ENCODE data around the gene DCT.

Gene DCT

DNA sequence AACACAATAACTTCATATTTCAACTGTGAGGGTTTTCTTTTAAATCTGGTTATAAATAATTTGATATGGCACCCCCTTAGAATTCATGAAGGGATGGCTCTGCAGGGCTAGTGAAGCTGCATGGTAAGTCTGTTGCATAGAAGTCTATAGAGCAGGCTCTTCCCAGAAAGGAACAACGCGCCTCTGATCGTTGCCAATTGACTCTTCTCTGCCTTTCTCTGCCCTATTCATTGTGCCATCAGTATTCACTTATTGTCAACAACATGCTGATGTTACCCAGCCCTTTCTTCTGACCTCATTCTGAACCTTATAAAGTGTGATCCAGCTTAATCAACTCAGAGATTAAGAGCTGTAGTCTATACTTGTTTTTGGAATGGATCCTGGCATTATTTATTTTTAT, 16.3 kb upstream of the DCT start:
- Histone ChIP-seq H3K4me1 (ENCODE audit: control insufficient read depth, insufficient read depth, low read length) (0 out of 2 replicates have a peak, but pooled peaks cover 4% of the 10 kb centered on the region), H3K4me3 (ENCODE audit: low read depth, low read length) (no peak overlapping the region), H3K9me3 (ENCODE audit: control insufficient read depth, insufficient read depth, low read length) (no peaks in the 10 kb centered on the region), H3K36me3 (ENCODE audit: control insufficient read depth, insufficient read depth, low read length) (no peaks in the 10 kb centered on the region), H3K9ac (ENCODE audit: low read depth, low read length) (no peak overlapping the region), H3K27me3 (ENCODE audit: control insufficient read depth, insufficient read depth, low read length) (no peaks in the 10 kb centered on the region), H3K27ac (ENCODE audit: low read depth, low read length) (no peak overlapping the region)

DNA sequence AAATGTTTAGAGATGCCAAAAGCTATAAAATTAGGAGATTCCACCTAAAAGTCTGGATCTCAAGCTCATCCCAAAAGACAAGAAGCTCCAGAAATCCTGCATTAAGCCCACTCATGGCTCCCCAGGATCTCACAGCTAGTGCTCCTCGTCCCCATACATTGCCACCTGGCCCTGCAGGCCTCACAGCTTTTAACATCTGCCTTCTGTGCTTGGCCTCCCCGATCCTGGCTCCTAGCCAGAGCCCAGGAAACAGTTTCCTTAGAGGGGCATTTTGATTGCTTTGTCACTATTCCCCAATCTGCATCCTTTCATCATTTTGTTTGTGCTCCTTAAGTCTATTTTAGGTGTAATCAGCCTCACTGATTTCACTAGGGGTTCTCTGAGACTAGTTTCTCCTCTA, 14.5 kb upstream of the DCT start:
- Histone ChIP-seq H3K4me1 (ENCODE audit: control insufficient read depth, insufficient read depth, low read length) (0 out of 2 replicates have a peak, but pooled peaks cover 4% of the 10 kb centered on the region), H3K4me3 (ENCODE audit: low read depth, low read length) (no peak overlapping the region), H3K27ac (ENCODE audit: low read depth, low read length) (no peak overlapping the region), H3K9me3 (ENCODE audit: control insufficient read depth, insufficient read depth, low read length) (no peaks in the 10 kb centered on the region), H3K9ac (ENCODE audit: low read depth, low read length) (no peak overlapping the region), H3K36me3 (ENCODE audit: control insufficient read depth, insufficient read depth, low read length) (no peaks in the 10 kb centered on the region), H3K27me3 (ENCODE audit: control insufficient read depth, insufficient read depth, low read length) (no peaks in the 10 kb centered on the region)

DNA sequence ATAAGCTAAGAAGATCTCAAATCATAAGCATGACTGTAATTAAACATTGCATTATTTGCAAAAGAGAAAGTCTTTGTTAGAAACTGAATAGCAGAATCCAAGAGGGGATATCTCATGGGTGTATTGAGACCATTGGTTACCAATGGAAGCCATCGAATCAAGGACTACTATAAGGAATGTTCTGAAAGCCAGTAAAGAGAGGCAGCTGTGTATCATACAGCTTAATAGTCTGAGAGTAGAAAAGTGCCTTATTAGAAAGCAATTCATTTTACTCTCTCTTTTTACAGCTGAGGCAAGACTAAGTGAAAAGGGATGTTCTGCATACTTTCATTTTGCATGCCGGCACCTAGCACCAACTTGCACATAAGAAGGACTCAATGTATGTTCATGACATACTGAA, 7.6 kb upstream of the DCT start:
- Histone ChIP-seq H3K36me3 (ENCODE audit: control insufficient read depth, insufficient read depth, low read length) (no peaks in the 10 kb centered on the region), H3K4me1 (ENCODE audit: control insufficient read depth, insufficient read depth, low read length) (no peaks in the 10 kb centered on the region), H3K27me3 (ENCODE audit: control insufficient read depth, insufficient read depth, low read length) (no peaks in the 10 kb centered on the region), H3K4me3 (ENCODE audit: low read depth, low read length) (no peak overlapping the region), H3K9me3 (ENCODE audit: control insufficient read depth, insufficient read depth, low read length) (no peaks in the 10 kb centered on the region), H3K27ac (ENCODE audit: low read depth, low read length) (no peak overlapping the region), H3K9ac (ENCODE audit: low read depth, low read length) (no peak overlapping the region)

DNA sequence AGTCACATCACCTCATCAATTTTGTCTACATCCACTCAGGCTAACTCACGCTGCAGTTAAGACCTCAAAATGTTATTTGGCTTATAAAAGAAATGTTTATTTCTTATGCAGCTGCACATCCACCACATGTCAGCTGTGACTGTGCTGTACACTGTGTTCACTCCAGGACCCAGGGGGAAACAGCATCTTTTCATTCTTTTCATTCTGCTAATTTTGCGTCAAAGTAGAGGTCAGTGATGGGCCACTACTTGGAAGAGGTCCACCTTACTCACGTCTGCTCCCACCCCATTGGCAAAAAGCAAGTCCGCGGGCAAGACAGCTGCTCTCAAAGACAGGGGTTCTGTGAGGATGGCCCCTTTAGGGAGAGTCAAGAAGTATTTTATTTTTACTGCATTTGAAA, 4.5 kb upstream of the DCT start:
- Histone ChIP-seq H3K36me3 (ENCODE audit: control insufficient read depth, insufficient read depth, low read length) (no peaks in the 10 kb centered on the region), H3K9ac (ENCODE audit: low read depth, low read length) (no peak overlapping the region), H3K4me1 (ENCODE audit: control insufficient read depth, insufficient read depth, low read length) (no peaks in the 10 kb centered on the region), H3K27me3 (ENCODE audit: control insufficient read depth, insufficient read depth, low read length) (no peaks in the 10 kb centered on the region), H3K9me3 (ENCODE audit: control insufficient read depth, insufficient read depth, low read length) (no peaks in the 10 kb centered on the region), H3K27ac (ENCODE audit: low read depth, low read length) (no peak overlapping the region), H3K4me3 (ENCODE audit: low read depth, low read length) (no peak overlapping the region)

- Histone ChIP-seq H3K27ac (ENCODE audit: low read depth, low read length) (no peak overlapping the region), H3K4me3 (ENCODE audit: low read depth, low read length) (no peak overlapping the region), H3K27me3 (ENCODE audit: control insufficient read depth, insufficient read depth, low read length) (no peaks in the 10 kb centered on the region), H3K4me1 (ENCODE audit: control insufficient read depth, insufficient read depth, low read length) (no peaks in the 10 kb centered on the region), H3K9me3 (ENCODE audit: control insufficient read depth, insufficient read depth, low read length) (no peaks in the 10 kb centered on the region), H3K36me3 (ENCODE audit: control insufficient read depth, insufficient read depth, low read length) (no peaks in the 10 kb centered on the region), H3K9ac (ENCODE audit: low read depth, low read length) (no peak overlapping the region)
These were observed 2.5 kb upstream of the DCT start for GRCh38 chr13:94481941-94482340.

- H3K27ac ChIP-seq (ENCODE audit: low read depth, low read length): peak overlapping the region; percentile 18
- H3K9me3 ChIP-seq (ENCODE audit: control insufficient read depth, insufficient read depth, low read length): no peaks in the 10 kb centered on the region
- H3K9ac ChIP-seq (ENCODE audit: low read depth, low read length): no peak overlapping the region
- H3K4me1 ChIP-seq (ENCODE audit: control insufficient read depth, insufficient read depth, low read length): no peaks in the 10 kb centered on the region
- no peaks in the 10 kb centered on the region for H3K36me3 ChIP-seq (ENCODE audit: control insufficient read depth, insufficient read depth, low read length)
- no peak overlapping the region for H3K4me3 ChIP-seq (ENCODE audit: low read depth, low read length)
- no peaks in the 10 kb centered on the region for H3K27me3 ChIP-seq (ENCODE audit: control insufficient read depth, insufficient read depth, low read length)
These were observed 1.2 kb upstream of the DCT start for GRCh38 chr13:94480672-94481145.

DNA sequence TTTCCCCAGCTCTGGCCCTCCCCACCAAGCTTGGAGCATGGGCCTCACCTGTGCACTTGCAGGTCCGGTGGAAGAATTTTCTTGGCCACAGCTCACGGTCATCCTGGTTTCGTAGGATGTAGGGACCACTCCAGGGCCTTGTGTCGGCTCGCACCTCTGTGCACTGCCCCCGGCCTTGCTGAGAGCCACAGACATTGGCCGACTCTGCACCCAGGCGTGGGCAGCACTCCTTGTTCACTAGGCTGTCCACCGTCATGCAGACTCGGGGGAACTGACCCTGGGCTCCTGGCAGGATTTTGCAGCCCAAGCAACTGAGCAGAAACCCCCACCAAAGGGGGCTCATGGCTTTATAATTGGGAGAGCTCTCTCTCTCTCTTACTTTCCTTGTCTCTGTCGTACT, 569 bp downstream of the DCT start:
- Histone ChIP-seq H3K27me3 (ENCODE audit: control insufficient read depth, insufficient read depth, low read length) (no peaks in the 10 kb centered on the region), H3K27ac (ENCODE audit: low read depth, low read length) (no peak overlapping the region), H3K36me3 (ENCODE audit: control insufficient read depth, insufficient read depth, low read length) (no peaks in the 10 kb centered on the region), H3K4me3 (ENCODE audit: low read depth, low read length) (no peak overlapping the region), H3K9ac (ENCODE audit: low read depth, low read length) (no peak overlapping the region), H3K9me3 (ENCODE audit: control insufficient read depth, insufficient read depth, low read length) (no peaks in the 10 kb centered on the region), H3K4me1 (ENCODE audit: control insufficient read depth, insufficient read depth, low read length) (no peaks in the 10 kb centered on the region)

- H3K36me3 ChIP-seq (ENCODE audit: control insufficient read depth, insufficient read depth, low read length): no peaks in the 10 kb centered on the region
- H3K9ac ChIP-seq (ENCODE audit: low read depth, low read length): no peak overlapping the region
These were observed 9.4 kb downstream of the DCT start for GRCh38 chr13:94470126-94470525.

DNA sequence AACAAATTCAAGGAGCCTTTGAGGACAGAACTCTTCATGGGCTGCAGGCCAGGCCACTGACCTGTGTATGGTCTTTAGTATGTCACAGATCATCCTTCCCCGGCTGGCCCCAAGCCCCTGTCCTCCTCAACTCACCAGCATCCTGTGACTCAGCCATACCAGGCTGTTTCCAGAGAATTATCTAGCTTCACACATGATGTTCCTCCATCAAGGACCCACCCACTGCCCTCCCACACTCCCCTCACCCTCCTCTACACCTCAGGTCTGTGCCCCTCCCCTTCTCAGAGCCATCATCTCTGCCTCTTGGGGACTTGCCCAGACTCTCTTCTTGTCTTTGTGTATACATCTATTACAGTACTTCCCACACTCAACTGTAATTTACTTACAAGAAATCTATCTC, 14.7 kb downstream of the DCT start:
- Histone ChIP-seq H3K4me3 (ENCODE audit: low read depth, low read length) (no peak overlapping the region), H3K9ac (ENCODE audit: low read depth, low read length) (no peak overlapping the region), H3K9me3 (ENCODE audit: control insufficient read depth, insufficient read depth, low read length) (no peaks in the 10 kb centered on the region), H3K27ac (ENCODE audit: low read depth, low read length) (no peak overlapping the region), H3K27me3 (ENCODE audit: control insufficient read depth, insufficient read depth, low read length) (no peaks in the 10 kb centered on the region), H3K4me1 (ENCODE audit: control insufficient read depth, insufficient read depth, low read length) (no peaks in the 10 kb centered on the region), H3K36me3 (ENCODE audit: control insufficient read depth, insufficient read depth, low read length) (no peaks in the 10 kb centered on the region)

More at GRCh38 chr13:94470126-94470525, 9.4 kb downstream of the DCT start:
- Histone ChIP-seq H3K4me1 (ENCODE audit: control insufficient read depth, insufficient read depth, low read length) (no peaks in the 10 kb centered on the region), H3K9me3 (ENCODE audit: control insufficient read depth, insufficient read depth, low read length) (no peaks in the 10 kb centered on the region), H3K27ac (ENCODE audit: low read depth, low read length) (no peak overlapping the region), H3K4me3 (ENCODE audit: low read depth, low read length) (no peak overlapping the region), H3K27me3 (ENCODE audit: control insufficient read depth, insufficient read depth, low read length) (no peaks in the 10 kb centered on the region)

- Histone ChIP-seq H3K27ac (ENCODE audit: low read depth, low read length) (no peak overlapping the region), H3K27me3 (ENCODE audit: control insufficient read depth, insufficient read depth, low read length) (no peaks in the 10 kb centered on the region), H3K36me3 (ENCODE audit: control insufficient read depth, insufficient read depth, low read length) (no peaks in the 10 kb centered on the region), H3K4me1 (ENCODE audit: control insufficient read depth, insufficient read depth, low read length) (no peaks in the 10 kb centered on the region), H3K9ac (ENCODE audit: low read depth, low read length) (no peak overlapping the region), H3K4me3 (ENCODE audit: low read depth, low read length) (no peak overlapping the region), H3K9me3 (ENCODE audit: control insufficient read depth, insufficient read depth, low read length) (no peaks in the 10 kb centered on the region)
These were observed 16.8 kb downstream of the DCT start for GRCh38 chr13:94462670-94463069.

- H3K4me3 ChIP-seq (ENCODE audit: low read depth, low read length): no peak overlapping the region
- H3K4me1 ChIP-seq (ENCODE audit: control insufficient read depth, insufficient read depth, low read length): no peaks in the 10 kb centered on the region
- H3K9me3 ChIP-seq (ENCODE audit: control insufficient read depth, insufficient read depth, low read length): no peaks in the 10 kb centered on the region
- H3K27ac ChIP-seq (ENCODE audit: low read depth, low read length): no peak overlapping the region
- no peak overlapping the region for H3K9ac ChIP-seq (ENCODE audit: low read depth, low read length)
- H3K36me3 ChIP-seq (ENCODE audit: control insufficient read depth, insufficient read depth, low read length): no peaks in the 10 kb centered on the region
- H3K27me3 ChIP-seq (ENCODE audit: control insufficient read depth, insufficient read depth, low read length): no peaks in the 10 kb centered on the region
These were observed 20.4 kb downstream of the DCT start for GRCh38 chr13:94459116-94459515.

GRCh38 chr13:94455414-94455813, 24.1 kb downstream of the DCT start:
- H3K9me3 ChIP-seq (ENCODE audit: control insufficient read depth, insufficient read depth, low read length): no peaks in the 10 kb centered on the region
- no peak overlapping the region for H3K27ac ChIP-seq (ENCODE audit: low read depth, low read length)
- H3K4me1 ChIP-seq (ENCODE audit: control insufficient read depth, insufficient read depth, low read length): no peaks in the 10 kb centered on the region
- no peak overlapping the region for H3K9ac ChIP-seq (ENCODE audit: low read depth, low read length)
- no peak overlapping the region for H3K4me3 ChIP-seq (ENCODE audit: low read depth, low read length)
- H3K27me3 ChIP-seq (ENCODE audit: control insufficient read depth, insufficient read depth, low read length): no peaks in the 10 kb centered on the region
- no peaks in the 10 kb centered on the region for H3K36me3 ChIP-seq (ENCODE audit: control insufficient read depth, insufficient read depth, low read length)

Data from HUES48 (cell line).